Dedifferentiated amniotic fluid mesenchymal stem cell (primary cell): Measurements from ENCODE around the gene DLEC1.
"Not testable (repeated sequence)": the region's sequence is repeated elsewhere in the genome, so short reads cannot be mapped to it uniquely, and the experiment has no call there.

Experiments used
- DNase-seq: peaks from one replicate; pipeline ENCODE4 v3.0.0-alpha.2; 2016; ENCODE audit errors: extremely low spot score

DLEC1 gene

DNA sequence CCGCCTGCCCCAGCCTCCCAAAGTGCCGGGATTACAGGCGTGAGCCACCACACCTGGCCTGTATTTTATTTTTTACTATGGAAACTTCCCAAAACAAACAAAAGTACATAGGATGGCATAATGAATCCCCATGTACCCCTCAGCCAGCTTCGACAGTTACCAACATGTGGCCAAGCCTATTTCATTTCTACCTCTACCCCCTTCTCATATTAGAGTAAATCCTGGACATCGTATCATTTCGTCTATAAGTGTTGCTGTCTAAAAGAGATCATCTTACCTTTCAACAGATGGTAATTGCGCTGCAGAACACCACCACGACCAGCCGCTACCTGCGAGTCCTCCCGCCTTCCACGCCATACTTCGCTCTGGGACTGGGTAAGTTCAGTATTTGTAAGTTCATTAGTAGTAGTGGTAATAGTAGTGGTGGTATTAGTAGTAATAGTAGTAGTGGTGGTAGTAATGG lies 44.9 kb downstream of the DLEC1 start:
- DNase-seq: no peak

DNA sequence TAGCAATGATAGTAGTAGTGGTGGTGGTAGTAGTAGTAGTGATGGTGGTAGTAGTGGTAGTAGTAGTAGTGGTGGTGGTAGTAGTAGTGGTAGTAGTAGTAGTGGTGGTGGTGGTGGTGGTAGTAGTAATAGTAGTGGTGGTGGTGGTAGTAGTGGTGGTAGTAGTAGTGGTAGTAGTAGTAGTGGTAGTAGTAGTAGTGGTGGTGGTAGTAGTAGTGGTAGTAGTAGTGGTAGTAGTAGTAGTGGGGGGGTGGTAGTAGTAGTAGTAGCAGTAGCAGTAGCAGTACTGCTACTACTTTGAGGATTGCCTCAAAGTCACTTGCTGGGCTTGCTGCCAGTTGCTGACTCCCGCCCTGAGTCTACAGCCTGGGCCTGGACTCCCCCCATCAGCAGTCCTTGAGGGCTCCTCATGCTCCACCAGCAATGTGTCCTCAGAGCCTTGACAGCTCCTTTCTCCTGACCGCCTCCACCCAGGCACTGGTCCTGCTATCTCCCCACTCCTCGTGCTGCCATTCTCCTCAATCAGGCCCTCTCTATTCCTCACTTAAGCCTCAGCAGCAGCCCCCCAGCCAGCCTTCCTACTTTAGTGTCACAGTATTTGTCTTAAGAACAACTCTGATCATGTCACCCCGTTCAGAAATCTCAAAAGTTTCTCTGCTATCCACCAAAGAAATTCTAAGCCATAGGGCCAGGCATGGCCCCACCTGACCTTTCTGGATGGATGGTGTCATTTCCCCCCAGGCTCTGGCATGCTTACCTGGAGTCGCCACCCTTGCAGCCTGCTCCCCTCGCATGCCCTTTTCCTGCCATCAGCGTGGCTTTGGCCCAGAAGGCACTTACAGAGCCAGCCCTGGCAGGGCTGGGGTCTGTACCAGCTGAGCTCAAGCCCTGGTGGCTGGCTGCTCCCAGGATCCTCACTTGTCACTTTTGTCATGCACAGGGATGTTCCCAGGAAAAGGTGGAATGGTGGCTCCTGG lies 45.6 kb downstream of the DLEC1 start:
- DNase-seq: no peak

DNA sequence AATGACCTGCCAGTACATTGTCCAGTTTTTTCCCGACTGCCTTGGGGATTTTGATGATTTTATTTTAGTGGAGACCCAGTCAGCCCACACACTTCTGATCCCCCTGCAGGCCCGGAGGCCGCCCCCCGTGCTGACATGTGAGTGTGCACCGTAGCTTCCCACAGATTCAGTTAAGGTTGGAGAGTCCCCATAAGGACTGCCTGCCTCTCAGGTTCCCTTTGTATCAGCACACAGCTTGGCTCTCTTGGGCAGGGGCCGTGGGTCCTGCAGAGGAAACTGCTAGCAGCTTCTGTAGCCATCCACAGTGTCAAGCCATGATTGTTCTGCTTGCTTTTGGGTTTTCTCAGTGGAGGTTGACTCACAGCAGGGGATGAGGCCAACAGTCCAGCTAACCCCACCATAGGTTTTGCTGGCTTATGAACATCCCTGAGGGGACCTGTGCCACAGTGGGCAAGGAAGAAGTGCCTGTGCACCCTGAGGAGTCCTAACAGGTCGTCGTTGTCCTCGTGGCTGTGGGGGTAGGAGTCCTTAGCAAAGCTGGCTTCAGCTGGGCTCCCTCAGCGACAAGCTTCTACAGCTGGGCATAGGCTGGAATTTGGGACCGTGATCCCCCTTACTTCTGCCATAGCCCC lies 46.4 kb downstream of the DLEC1 start:
- no peak for DNase-seq

DNA sequence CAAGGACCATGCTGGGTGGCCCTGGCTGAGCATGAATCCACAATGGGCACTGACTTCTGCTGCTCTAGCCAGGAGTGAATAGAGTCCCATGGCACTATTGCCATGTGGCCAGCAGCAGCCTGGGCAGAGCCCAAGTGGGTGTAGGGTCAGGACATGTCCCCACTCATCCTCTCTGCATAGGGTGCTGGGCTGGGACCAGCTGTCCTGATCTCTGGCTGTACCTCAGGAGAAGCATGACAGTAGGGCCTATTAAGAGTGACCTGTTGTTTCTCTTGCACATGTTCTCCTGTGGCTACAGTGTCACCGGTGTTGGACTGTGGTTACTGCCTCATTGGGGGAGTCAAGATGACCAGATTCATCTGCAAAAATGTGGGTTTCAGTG lies 46.9 kb downstream of the DLEC1 start:
- DNase-seq: no peak

DNA sequence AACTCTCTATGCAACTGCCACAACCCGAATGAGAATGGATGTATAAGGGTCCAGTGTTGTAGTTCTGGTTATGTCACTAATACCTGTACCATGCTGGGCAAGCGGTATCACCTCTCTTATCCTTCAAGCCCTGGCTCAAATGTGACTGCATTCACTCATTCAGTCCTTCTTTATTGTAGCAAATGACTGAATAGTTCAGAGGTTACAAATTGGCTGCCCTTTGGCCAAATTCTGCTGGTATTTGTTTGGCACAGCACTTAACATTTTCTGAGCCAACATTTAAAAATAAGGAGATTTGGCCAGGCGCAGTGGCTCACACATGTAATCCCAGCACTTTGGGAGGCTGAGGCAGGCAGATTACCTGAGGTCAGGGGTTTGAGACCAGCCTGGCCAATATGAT lies 47.5 kb downstream of the DLEC1 start:
- DNase-seq: no peak

DNA sequence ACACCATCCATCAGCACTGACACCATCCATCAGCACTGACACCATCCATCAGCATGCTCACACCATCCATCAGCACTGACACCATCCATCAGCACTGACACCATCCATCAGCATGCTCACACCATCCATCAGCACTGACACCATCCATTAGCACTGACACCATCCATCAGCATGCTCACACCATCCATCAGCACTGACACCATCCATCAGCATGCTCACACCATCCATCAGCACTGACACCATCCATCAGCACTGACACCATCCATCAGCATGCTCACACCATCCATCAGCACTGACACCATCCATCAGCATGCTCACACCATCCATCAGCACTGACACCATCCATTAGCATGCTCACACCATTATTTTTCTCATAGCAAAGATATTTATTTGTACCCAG lies 48.3 kb downstream of the DLEC1 start:
- DNase-seq: not testable (repeated sequence)

DNA sequence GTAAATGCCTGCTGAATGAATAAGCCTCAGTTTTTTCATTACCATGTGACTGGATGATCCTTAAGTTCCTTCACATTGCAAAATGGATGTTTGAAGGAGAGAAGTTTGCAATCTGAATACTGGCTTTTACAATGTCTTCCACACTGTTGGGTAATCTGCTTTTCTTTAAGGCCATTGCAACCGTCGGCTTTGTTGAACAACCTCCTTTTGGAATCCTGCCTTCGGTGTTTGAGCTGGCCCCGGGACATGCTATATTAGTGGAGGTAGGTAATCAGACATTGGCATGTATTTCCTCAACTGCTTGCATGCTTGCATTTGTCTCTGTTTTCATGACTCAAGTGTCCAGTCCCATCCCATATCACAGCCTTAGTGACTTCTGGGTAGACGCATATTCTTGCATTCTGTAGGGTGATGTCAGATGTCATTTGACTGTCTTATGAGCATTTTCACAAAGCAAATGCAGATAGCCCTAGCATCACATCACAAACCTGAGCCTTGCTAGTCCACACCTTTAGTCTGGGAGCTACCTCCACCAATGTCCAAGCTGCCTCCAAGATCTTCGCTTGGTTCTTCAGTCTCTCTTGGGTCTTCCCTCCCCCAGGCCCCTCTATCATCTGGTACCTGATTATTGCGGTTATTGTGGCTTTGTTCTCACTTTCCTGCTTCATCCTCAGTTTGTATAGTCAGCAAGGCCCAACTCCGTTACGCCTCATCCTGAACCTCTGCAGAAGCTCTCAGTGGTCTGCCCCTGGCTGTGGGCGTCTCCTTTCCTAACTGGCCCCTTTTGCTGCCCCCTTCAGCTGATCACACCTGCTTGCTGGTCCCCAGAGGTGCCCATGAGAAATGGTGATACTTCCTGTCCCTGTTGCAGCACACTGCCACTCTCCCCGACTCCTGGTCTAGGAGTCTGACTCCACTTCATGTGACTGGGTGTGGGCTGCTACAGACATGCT lies 49.4 kb downstream of the DLEC1 start:
- no peak for DNase-seq

DNA sequence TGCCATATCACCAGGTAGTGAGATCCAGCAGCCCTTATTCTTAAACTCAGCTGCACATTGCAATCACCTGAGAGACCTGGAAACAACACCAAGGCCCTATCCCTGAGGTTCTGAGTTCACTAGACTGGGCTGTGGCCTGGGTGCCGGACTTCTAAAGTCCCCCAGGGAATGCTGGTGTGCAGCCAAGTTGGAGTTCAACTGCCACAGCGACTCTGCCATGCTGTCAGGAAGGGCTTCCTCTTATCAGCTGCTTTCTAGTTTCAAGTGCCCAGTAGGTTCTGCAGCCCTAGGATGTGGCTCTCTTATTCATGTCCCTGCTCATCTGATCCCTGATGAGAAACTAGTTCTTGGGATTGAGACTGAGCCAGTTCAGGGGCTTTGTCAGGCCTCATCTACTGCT lies 50.2 kb downstream of the DLEC1 start:
- no peak for DNase-seq

DNA sequence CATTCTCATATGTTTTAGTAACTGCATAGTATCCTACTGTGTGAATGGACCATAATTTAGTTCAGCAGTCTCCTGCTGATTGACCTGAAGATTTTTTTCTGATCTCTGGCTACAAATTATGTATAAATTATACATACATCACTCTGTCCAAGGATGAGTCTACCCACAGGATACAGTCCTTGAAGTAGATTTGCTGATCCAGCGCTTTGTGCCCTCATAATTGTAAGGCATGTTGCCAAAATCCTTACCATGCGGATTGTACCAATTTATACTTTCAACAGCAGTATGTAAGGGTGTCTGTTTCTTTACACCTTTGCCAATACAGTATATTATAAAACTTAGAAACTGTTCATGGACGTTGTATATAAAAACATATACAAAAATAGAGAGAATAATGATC lies 51.4 kb downstream of the DLEC1 start:
- no peak for DNase-seq

DNA sequence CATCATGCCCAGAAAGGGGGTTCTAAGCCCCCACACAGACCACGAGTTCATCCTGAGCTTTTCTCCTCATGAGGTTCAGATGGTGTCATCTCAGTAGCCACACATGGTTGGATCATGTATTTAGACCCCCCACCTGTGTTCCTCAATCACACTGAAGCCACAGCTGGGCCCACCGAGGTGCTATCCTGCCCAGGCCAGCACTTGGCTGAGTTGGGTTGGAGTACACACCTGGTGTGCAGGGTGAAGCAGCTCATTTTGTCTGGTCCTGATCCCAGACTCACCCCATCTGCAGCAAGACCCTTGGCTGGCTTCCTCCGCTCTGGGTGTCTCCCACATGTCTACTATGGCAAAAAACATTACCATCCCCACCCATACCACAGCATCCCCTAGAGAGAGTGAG lies 56.0 kb downstream of the DLEC1 start:
- DNase-seq: no peak

DNA sequence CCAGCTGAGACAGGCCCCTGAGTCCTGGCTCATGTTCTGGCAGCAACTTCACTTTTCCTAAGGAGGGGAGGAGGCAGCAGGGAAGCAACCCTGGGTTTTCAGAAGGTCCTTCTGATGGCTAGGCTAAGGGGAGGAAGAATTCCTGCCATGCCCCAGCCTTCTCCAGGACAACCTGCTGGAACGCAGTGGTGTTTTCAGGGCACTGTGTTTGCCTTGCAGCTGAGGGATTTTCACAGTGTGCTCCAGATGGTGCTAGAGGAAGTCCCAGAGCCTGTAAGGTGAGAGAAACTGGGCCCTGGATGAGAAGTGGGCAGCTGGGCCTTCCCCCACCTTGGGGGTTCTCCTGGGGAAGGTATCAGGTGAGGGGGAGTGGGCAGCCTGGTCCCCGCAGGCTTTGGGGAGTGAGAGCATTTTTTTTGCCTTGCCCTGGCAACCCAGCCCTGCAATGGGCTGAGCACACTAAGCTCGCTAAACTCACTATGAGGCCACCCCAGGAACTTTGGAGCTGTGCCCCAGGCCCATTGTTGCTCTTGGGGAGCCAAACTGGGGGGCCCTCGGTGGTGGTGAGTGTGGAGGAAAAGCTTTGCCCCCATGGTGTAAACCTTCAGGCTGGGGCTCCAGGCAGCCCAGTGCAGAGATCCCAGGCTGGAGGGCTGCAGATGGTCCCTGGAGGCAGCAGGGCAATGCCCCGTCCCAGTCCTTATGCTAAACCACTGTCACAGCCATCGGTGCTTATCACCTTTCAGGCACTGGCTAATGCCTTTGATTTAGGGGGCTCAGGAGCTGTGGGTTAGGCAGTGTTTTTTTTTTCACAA lies 56.9 kb downstream of the DLEC1 start:
- no peak for DNase-seq

DNA sequence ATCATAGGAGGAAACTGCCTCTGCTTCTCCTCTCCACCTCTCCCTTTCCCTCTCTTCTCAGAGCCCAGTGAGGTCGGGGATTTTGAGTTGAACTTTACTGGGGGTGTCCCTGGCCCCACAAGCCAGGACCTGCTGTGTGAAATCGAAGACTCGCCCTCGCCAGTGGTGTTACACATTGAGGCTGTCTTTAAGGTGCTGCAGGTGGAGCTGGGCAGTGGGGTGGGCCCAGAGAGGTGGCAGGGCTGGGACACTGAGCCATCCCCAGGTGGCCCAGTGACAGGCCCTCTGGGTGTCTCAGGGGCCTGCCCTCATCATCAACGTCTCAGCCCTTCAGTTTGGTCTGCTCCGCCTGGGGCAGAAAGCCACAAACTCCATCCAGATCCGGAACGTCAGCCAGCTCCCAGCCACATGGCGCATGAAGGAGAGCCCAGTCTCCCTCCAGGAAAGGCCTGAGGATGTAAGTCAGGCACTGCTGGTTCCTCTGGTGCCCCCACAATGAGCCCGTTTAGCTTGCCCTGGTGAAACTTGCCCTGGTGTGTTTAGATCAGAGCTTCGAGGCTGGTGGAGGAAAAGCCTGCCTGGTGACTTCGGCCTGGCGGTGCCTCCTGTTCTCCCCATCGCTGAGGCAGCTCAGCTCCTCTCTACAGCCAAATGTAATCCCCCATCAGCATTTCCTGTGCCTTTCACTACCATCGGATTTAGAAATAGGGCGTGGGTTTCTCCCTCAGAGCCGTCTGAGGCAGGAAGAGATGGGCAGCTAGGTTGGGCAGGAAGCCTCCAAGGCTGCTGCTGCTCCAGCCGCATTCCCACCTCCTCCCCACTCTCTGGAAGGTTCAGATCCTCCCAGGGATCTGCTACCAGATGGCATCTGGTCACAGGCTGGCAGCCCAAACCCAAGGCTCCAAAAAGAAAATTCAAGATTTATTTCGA lies 58.7 kb downstream of the DLEC1 start:
- no peak for DNase-seq

DNA sequence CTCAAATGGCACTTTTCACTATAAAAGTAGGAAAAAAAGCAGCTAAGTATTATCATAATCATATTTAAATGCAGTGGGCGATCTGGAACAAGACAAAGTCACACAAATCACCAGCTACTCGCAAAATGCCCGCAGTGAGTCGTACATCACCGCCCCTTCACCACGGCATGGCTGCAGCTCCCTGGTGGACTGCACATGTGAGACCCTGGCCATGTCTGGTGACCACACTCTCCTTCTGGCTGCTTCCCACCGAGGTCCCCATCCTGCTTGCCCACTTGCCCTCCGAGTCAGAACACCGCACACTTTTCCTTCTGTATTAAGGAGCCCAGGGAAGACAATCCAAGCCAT lies 59.3 kb downstream of the DLEC1 start:
- no peak for DNase-seq

DNA sequence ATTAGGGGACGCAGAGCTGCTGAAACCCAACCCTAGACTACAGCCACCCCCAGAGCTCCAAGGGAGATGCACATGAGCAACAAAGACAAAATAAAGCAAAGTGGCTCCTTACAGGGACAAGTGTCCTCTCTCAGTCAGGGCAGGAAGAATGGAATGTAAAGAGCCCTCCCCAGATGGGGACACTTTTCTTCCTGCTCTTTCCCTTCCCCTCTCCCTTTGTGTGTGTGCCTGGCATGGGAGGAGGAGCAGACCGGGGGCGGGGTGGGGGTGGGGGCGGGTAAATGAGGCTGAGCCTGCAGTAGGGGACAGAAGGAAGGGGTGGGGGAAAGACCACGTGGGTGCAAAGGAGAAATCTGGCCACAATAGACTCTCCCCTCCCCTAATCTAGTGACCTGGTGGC lies 60.5 kb downstream of the DLEC1 start:
- no peak for DNase-seq

DNA sequence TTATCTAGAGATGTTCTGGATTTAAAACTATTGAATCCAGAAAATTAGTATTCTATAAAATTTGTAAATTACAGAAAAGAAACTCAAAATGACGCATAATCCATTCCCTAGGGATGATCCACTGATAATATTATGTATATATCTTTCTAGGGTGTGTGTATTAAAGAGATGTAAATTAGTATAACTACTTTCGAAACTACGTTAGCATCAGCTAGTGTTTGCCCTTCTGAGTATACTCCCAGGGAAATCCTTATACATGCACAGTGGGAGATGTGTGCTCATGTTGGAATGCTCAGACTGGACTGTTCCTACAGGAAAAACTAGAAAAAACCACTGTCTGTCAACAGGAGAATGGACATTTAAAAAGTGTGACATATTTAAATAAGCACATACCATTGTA lies 61.5 kb downstream of the DLEC1 start:
- DNase-seq: no peak

DNA sequence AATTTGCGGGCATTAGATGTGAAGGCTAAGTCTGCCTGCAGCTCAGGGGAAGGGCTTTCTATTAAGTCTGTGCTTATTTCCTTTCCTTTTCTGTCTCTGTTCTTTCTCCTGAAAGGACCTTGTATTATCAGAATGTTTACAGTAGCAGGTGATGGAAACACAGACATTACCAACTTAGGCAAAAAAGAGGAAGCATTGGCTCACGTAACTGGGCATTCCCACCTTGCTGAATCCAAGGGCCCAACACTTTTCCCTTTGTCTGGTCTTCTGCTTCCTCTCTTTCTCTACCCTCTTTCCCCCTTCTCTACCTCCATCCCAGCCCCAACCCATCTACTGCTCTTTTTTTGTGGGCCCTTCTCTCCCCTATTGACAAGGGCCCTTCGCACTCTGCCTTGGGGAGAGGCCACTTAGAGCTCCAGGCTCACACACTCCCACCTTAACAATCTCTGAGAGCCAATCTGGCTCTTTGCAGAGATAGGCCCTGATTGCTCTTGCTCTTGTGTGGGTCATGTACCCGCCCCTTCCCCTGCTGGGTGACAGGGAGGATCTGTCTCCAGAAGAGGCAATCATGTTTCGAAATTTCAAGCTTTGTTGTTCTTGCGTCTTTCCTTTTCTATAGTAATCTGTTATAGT lies 62.9 kb downstream of the DLEC1 start:
- DNase-seq: no peak

DNA sequence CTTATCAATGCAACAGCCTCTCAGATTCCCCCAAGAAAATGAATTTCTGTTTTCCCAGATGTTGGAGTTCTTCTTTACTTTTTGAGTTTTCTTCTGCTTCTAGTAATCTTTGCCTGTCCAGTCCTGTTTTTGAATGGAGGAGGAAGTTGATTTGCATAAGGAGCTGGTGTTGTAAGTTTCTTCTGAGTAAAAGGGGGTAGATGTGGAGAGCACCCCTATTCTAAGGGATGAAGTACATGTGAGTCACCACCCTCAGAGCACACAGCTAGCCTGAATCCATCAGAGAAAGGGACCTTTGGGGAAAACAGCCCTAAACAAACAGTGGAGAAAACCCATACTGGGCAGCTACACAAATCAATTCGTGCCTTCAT lies 63.4 kb downstream of the DLEC1 start:
- DNase-seq: no peak

DNA sequence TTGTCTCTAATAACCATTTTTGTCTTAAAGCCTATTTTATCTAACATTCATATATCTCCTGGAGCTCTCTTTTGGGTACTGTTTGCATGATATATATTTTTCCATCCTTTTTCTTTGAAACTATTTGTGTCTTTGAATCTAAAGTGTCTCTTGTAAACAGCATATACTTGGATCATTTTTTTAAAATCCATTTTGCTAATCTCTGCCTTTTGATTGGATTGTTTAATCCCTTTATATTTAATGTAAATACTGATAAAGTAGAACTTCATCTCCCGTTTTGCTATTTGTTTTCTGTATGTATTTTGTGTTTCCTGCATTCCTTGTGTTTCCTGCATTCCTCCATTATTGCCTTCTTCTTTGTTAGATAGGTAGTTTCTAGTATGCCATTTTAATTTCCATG lies 66.5 kb downstream of the DLEC1 start:
- DNase-seq: no peak

DNA sequence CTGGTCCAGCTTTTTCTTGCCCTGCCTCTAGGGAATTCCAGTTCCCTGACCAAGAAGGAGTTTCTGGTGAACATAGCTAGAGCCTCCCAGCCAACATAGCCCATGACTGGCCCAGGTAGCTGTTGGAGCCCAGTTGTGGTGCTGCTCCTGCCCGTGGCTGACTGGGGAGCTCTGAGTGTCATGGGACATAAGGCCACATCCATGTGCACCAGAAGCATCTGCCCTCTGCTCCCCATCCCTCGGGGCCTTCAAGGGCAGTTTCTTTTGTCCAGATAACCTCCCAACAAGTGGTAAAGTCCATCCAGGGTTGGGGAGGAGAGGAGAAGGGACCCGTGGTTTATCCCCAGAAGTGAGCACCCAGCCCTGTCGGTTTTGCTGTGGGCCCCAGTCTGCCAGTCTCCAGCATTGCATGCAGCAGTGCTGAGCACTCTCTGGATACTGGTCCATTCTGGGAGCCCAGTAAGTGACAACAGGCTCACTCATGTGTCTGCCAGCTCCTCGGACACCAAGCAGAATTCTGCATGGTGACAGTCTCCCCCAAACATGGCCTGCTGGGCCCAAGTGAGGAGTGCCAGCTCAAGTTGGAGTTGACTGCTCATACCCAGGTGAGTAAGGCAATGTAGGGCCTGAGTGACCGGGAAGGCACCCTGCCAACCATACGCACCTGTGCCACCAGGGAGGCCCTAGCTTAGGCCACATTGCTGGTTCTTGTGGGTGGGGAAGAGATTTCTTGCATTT lies 69.1 kb downstream of the DLEC1 start:
- no peak for DNase-seq
